K562 (cell line): ENCODE results near the gene HSD11B1. TPM values are rescaled to one million over a fixed set of nuclear protein-coding genes. Genes with fewer than 3 reads are reported as not detected.

Experiments used
- ARID2 ChIP-seq: fragments of 450-650 bp; IDR thresholded peaks from 2 replicates; pipeline ENCODE4 v1.6.1; 2017; ENCODE audit warnings: antibody characterized with exemption, mild to moderate bottlenecking
- CC2D1A ChIP-seq: fragments of 450-650 bp; IDR thresholded peaks from 2 replicates; pipeline ENCODE4 v1.6.1; 2017; ENCODE audit warnings: mild to moderate bottlenecking
- CREB5 ChIP-seq: fragments of 250-450 bp; sonication (Bioruptor Pico); IDR thresholded peaks from 2 replicates; pipeline ENCODE4 v1.5.0; 2020; ENCODE audit warnings: mild to moderate bottlenecking
- CREM ChIP-seq: IDR thresholded peaks from 2 replicates; pipeline ENCODE4 v1.6.1; 2014; ENCODE audit warnings: antibody characterized with exemption, low read depth
- ETV1 ChIP-seq: fragments of 450-650 bp; conservative IDR thresholded peaks from 2 replicates; pipeline ENCODE4 v1.6.1; 2016; ENCODE audit warnings: missing genetic modification characterization, control low read depth, low read depth, missing compliant biosample characterization
- GABPA ChIP-seq: fragments of 200-800 bp; sonication (Bioruptor generic); conservative IDR thresholded peaks from 2 replicates; pipeline ENCODE4 v1.6.1; 2016; ENCODE audit warnings: low read depth, missing genetic modification characterization, missing compliant biosample characterization
- GATA2 ChIP-seq: sonication (generic); formaldehyde crosslinking; IDR thresholded peaks from 2 replicates; pipeline ENCODE4 v1.4.0; 2020; ENCODE audit warnings: mild to moderate bottlenecking, missing genetic modification reagents
- IRF9 ChIP-seq: fragments of 450-650 bp; IDR thresholded peaks from 2 replicates; pipeline ENCODE4 v1.6.1; 2016; ENCODE audit warnings: missing biosample characterization, missing genetic modification characterization
- JUND ChIP-seq, 2 experiments: IDR thresholded peaks; 2 replicates in 1 of 2; 3 replicates in 1 of 2; pipeline ENCODE4 v1.6.1; 2011; ENCODE audit warnings: borderline replicate concordance in 2 of 2, low read depth in 2 of 2, low read length in 2 of 2, improper control_type of control experiment in 1 of 2, missing biosample characterization in 1 of 2, missing genetic modification characterization in 1 of 2, missing genetic modification reagents in 1 of 2
- MEIS2 ChIP-seq: fragments of 450-650 bp; IDR thresholded peaks from 2 replicates; pipeline ENCODE4 v1.6.1; 2014; ENCODE audit warnings: mild to moderate bottlenecking; ENCODE audit not compliant: partially characterized antibody
- MLLT1 ChIP-seq, 2 experiments: fragments of 450-650 bp; IDR thresholded peaks; 2 replicates each; pipeline ENCODE4 v1.6.1; 2016
- NR2C1 ChIP-seq, 2 experiments: fragments of 450-650 bp; IDR thresholded peaks; 2 replicates each; pipeline ENCODE4 v1.6.1; 2017; ENCODE audit warnings: mild to moderate bottlenecking in 2 of 2, antibody characterized with exemption in 1 of 2, inconsistent platforms in 1 of 2, missing compliant biosample characterization in 1 of 2, missing genetic modification characterization in 1 of 2
- NRF1 ChIP-seq, 2 experiments: fragments of 450-650 bp; IDR thresholded peaks in 1 of 2; conservative IDR thresholded peaks in 1 of 2; 2 replicates each; pipeline ENCODE4 v1.6.1; 2014; ENCODE audit warnings: mild to moderate bottlenecking in 2 of 2
- PYGO2 ChIP-seq: fragments of 450-650 bp; IDR thresholded peaks from 2 replicates; pipeline ENCODE4 v1.6.1; 2016; ENCODE audit warnings: mild to moderate bottlenecking, missing genetic modification characterization, moderate library complexity, missing compliant biosample characterization
- SPI1 ChIP-seq: IDR thresholded peaks from 2 replicates; pipeline ENCODE4 v1.6.1; 2011; ENCODE audit warnings: low read depth, low read length, control low read depth, borderline replicate concordance
- TEAD4 ChIP-seq, 2 experiments: sonication (generic) in 1 of 2; formaldehyde crosslinking in 1 of 2; IDR thresholded peaks; 2 replicates each; pipeline versions ENCODE4 v1.6.1 to v1.8.0; 2012 to 2022; ENCODE audit warnings: borderline replicate concordance in 1 of 2, inconsistent platforms in 1 of 2, low read length in 1 of 2, mild to moderate bottlenecking in 1 of 2, missing genetic modification reagents in 1 of 2
- ZEB2 ChIP-seq: fragments of 450-650 bp; IDR thresholded peaks from 2 replicates; pipeline ENCODE4 v1.6.1; 2016
- ZNF140 ChIP-seq: fragments of 250-450 bp; sonication (Bioruptor Pico); IDR thresholded peaks from 2 replicates; pipeline ENCODE4 v1.8.0; 2021; ENCODE audit warnings: moderate library complexity, mild to moderate bottlenecking, inconsistent platforms
- ZSCAN29 ChIP-seq: fragments of 450-650 bp; IDR thresholded peaks from 2 replicates; pipeline ENCODE4 v1.6.1; 2017
- polyA plus RNA-seq, 8 experiments: library from polyadenylated mRNA; depleted of rRNA in 4 of 8; stranded (reverse) in 5 of 8; unstranded in 3 of 8; fragments of >200 nt; fragmentation: Nextera tagmentation in 2 of 8; fragmentation: Illumina TruSeq in 1 of 8; extraction: Ambion mirVana in 2 of 8; extraction: Trizol in 1 of 8; gene quantifications; 2 replicates each; pipeline versions ENCODE4 v1.2.1 to v1.2.3, GENCODE V29; 2011 to 2014; ENCODE audit warnings: inconsistent platforms in 1 of 8, missing spikeins in 1 of 8
- total RNA-seq, 7 experiments: library from RNA; depleted of rRNA in 6 of 7; stranded (reverse); fragments of >200 nt in 6 of 7; fragmentation: Illumina TruSeq in 2 of 7; extraction: Trizol in 2 of 7; gene quantifications; 2 replicates each; pipeline versions ENCODE4 v1.2.1 to v1.2.3, GENCODE V29; 2011 to 2021; ENCODE audit warnings: low replicate concordance in 1 of 7
- TF ChIP-seq, protein P1 (sequence below): fragments of 450-650 bp; IDR thresholded peaks from 2 replicates; pipeline ENCODE4 v1.7.1; 2018; ENCODE audit warnings: mild to moderate bottlenecking, low read depth; ENCODE audit not compliant: partially characterized antibody

Gene HSD11B1
- total and polyA plus RNA-seq, 9 of the 15 experiments (the other 6 are each of a cell fraction or from before 2014, with no cell fraction given), result 0.04 to 0.16 TPM; not detected in 7

- TF ChIP-seq SPI1 (0 out of 2 replicates have a peak, but pooled peaks have one; percentile 1), CC2D1A (no peak), MLLT1 (IDR thresholded peaks at IDR 0.05) (peak in 1 of 2 experiments; percentile 43; a peak in 1 of 4 replicates), NR2C1 (IDR thresholded peaks at IDR 0.05) (peak; percentile 80), NR2C1 (tag; IDR thresholded peaks at IDR 0.05) (peak; percentile 85), GABPA (peak; percentile 79), GATA2 (CRISPR knock-in tag) (no peak), ETV1 (tag) (no peak), TEAD4 (IDR thresholded peaks at IDR 0.05; ENCODE audit: low read length) (peak; percentile 70; the same call in 1 of the 2 replicates), TEAD4 (CRISPR knock-in tag; IDR thresholded peaks at IDR 0.05; ENCODE audit: borderline replicate concordance) (no peak), MEIS2 (peak; percentile 42), CREB5 (CRISPR knock-in tag) (no peak), CREM (peak; percentile 81), NRF1 (conservative IDR thresholded peaks at IDR 0.05 in 1 of 2, IDR thresholded peaks at IDR 0.05 in 1 of 2) (no peak), ZSCAN29 (no peak), ARID2 (no peak), ZNF140 (CRISPR knock-in tag) (no peak), IRF9 (tag) (no peak), ZEB2 (peak; percentile 57; the same call in 1 of the 2 replicates), PYGO2 (tag) (no peak), JUND (IDR thresholded peaks at IDR 0.05; ENCODE audit: borderline replicate concordance, low read depth, low read length) (peak; percentile 61; the same call in 1 of the 2 replicates), JUND (tag; IDR thresholded peaks at IDR 0.05; ENCODE audit: borderline replicate concordance, low read depth, low read length) (peak; percentile 47; the same call in 1 of the 3 replicates)
- TF ChIP-seq, protein P1, sequence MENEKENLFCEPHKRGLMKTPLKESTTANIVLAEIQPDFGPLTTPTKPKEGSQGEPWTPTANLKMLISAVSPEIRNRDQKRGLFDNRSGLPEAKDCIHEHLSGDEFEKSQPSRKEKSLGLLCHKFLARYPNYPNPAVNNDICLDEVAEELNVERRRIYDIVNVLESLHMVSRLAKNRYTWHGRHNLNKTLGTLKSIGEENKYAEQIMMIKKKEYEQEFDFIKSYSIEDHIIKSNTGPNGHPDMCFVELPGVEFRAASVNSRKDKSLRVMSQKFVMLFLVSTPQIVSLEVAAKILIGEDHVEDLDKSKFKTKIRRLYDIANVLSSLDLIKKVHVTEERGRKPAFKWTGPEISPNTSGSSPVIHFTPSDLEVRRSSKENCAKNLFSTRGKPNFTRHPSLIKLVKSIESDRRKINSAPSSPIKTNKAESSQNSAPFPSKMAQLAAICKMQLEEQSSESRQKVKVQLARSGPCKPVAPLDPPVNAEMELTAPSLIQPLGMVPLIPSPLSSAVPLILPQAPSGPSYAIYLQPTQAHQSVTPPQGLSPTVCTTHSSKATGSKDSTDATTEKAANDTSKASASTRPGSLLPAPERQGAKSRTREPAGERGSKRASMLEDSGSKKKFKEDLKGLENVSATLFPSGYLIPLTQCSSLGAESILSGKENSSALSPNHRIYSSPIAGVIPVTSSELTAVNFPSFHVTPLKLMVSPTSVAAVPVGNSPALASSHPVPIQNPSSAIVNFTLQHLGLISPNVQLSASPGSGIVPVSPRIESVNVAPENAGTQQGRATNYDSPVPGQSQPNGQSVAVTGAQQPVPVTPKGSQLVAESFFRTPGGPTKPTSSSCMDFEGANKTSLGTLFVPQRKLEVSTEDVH, result no peak
These were observed 47.3 kb upstream of the HSD11B1 start (continued) for GRCh38 chr1:209657140-209657879.
